ENCODE results near the gene CADPS.

CADPS gene

GRCh38 chr3:62611541-62612240 lies 263.5 kb downstream of the CADPS start:
- no peak overlapping the region for H3K4me3 Mint-ChIP-seq
- DNase-seq = no peak
- H3K9me3 Mint-ChIP-seq = no peaks in the 10 kb centered on the region
- H3K27ac Mint-ChIP-seq = no peak overlapping the region
- H3K36me3 Mint-ChIP-seq (ENCODE audit: low read depth) = no peaks in the 10 kb centered on the region
- no peaks in the 10 kb centered on the region for H3K27me3 Mint-ChIP-seq
- no peaks in the 10 kb centered on the region for H3K4me1 Mint-ChIP-seq (ENCODE audit: low read depth)

GRCh38 chr3:62607287-62608029 lies 267.8 kb downstream of the CADPS start:
- H3K36me3 Mint-ChIP-seq (ENCODE audit: low read depth) = no peaks in the 10 kb centered on the region
- H3K4me1 Mint-ChIP-seq (ENCODE audit: low read depth) = no peaks in the 10 kb centered on the region
- H3K9me3 Mint-ChIP-seq = no peaks in the 10 kb centered on the region
- no peak overlapping the region for H3K27ac Mint-ChIP-seq
- no peaks in the 10 kb centered on the region for H3K27me3 Mint-ChIP-seq
- DNase-seq = no peak
- H3K4me3 Mint-ChIP-seq = no peak overlapping the region

DNA sequence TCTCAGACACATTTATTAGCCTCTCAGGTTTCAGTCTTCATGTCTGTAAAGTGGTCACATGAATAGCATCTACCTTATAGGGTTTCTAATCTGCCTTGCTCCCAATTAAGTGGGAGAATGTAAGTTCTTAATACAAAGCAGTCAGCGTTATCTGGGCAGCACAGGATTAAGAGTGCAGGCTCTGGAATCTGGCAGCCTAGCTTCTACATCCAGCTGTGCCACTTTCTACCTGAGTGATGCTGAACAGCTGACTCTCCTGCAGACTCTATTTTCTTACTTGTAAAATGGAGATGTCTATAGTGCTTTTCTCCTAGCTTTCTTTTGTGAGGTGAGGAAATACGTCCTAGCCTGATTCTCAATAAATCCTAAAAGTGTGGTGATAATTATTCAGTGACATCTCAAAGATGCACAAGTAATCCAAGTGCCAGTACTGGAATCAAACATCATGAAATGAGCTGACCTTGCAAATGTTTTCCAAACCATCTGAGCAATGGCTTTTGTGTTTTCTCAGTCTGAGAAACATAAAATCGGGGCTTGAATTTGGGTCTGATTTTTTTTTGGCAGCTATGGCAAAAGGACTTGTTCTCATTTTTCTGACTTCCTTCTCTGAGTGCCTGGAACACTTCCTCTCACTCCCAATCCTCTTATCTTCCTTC lies 269.7 kb downstream of the CADPS start:
- Mint-ChIP-seq H3K9me3 (no peaks in the 10 kb centered on the region), H3K36me3 (ENCODE audit: low read depth) (no peaks in the 10 kb centered on the region), H3K4me1 (ENCODE audit: low read depth) (no peaks in the 10 kb centered on the region), H3K27me3 (no peaks in the 10 kb centered on the region), H3K27ac (no peak overlapping the region), H3K4me3 (no peak overlapping the region)
- no peak for DNase-seq

GRCh38 chr3:62604751-62605351 lies 270.4 kb downstream of the CADPS start:
- Mint-ChIP-seq H3K4me1 (ENCODE audit: low read depth) (no peaks in the 10 kb centered on the region), H3K36me3 (ENCODE audit: low read depth) (no peaks in the 10 kb centered on the region), H3K27ac (no peak overlapping the region), H3K4me3 (no peak overlapping the region), H3K27me3 (no peaks in the 10 kb centered on the region), H3K9me3 (no peaks in the 10 kb centered on the region)
- DNase-seq = no peak

GRCh38 chr3:62604298-62604697 lies 270.9 kb downstream of the CADPS start:
- Mint-ChIP-seq H3K27ac (no peak overlapping the region), H3K4me3 (no peak overlapping the region), H3K36me3 (ENCODE audit: low read depth) (no peaks in the 10 kb centered on the region), H3K27me3 (no peaks in the 10 kb centered on the region), H3K9me3 (no peaks in the 10 kb centered on the region), H3K4me1 (ENCODE audit: low read depth) (no peaks in the 10 kb centered on the region)
- no peak for DNase-seq

DNA sequence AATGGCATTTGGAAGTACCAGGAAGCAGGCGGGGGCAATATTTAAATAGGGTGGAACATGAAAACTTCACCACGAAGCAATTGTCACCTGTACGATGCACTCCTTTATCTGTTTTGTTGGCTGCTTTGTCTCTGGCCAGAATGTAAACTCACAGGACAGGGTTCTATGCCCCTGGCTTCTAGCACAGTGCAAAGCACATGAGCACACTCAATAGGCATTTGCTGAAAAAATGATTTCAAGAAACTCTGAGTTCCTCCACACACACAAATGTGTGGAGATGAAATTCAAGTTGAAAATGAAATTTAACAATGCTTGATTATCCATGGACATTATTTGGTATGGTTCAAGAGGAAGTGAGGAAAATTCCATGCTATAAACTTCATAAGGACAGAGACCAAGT lies 272.2 kb downstream of the CADPS start:
- no peak overlapping the region for H3K4me3 Mint-ChIP-seq
- DNase-seq = no peak
- no peaks in the 10 kb centered on the region for H3K27me3 Mint-ChIP-seq
- H3K36me3 Mint-ChIP-seq (ENCODE audit: low read depth) = no peaks in the 10 kb centered on the region
- H3K9me3 Mint-ChIP-seq = no peaks in the 10 kb centered on the region
- H3K4me1 Mint-ChIP-seq (ENCODE audit: low read depth) = no peaks in the 10 kb centered on the region
- no peak overlapping the region for H3K27ac Mint-ChIP-seq

DNA sequence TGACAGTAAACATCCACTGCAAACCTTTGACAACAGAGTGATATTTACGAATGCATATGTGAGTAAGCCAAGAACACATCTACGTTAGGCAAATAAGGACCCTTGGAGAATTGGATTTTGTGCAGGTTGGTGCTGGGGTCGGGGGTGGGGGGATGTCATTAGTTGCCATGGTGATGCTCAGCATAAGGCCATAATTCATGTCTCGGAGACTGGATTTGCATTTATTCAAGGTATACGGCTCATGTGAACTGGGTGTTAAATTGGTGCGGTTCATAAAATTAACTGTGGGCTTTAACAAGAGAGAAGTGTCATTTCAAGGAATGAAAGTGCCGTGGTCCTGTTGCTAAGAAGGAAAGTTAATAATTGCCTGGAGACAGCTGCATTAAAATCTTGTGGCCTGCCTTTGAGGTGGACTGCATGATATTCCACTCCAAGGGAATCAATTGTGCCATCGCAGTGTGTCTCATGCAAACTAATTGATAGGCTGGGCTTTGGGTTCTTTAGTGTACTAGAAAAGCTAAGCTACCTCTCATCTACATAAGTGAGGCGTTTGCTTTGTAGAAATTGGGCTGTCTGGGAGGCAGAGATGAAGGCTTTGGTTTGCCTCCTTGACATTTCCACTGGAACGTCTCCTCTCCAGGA lies 273.0 kb downstream of the CADPS start:
- H3K4me3 Mint-ChIP-seq = no peak overlapping the region
- no peaks in the 10 kb centered on the region for H3K27me3 Mint-ChIP-seq
- H3K4me1 Mint-ChIP-seq (ENCODE audit: low read depth) = no peaks in the 10 kb centered on the region
- no peaks in the 10 kb centered on the region for H3K9me3 Mint-ChIP-seq
- H3K36me3 Mint-ChIP-seq (ENCODE audit: low read depth) = no peaks in the 10 kb centered on the region
- H3K27ac Mint-ChIP-seq = no peak overlapping the region
- DNase-seq = no peak

DNA sequence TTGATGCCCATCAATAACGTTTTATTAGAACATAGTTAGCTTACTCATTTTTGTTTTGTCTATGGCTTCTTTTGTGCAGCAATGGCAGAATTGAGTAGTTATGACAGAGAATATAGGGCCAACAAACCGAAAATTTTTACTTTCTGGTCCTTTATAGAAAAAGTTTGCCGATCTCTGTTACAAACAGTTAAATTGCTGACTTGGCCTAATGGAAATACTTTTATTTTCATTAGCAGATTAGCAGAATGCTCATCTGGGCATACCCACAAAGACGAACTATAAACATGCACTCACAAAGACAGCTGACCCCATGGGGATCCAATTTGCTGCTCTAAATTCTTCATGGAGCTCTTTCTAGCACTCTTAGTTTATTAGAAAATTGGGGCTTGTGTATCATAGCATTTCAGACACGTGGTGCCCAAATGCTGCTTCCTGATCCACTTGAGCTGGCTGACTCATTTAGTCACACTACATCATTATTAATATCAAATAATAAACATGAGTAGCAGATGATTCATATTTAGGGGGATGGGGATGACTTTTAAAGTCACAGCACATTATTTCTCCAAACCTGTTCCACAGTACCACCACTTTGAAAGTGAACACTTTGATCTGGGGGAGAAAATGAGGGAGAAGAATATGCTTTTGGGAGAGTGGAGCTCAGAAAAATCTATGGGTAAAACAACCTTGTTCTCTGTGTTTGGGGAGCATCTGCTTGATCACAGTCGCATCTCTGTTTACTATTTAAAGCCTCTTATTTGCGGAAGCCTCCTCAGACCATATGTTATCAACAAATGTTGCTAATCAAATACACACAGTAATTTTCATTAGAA lies 273.8 kb downstream of the CADPS start:
- no peak overlapping the region for H3K27ac Mint-ChIP-seq
- no peaks in the 10 kb centered on the region for H3K9me3 Mint-ChIP-seq
- no peak for DNase-seq
- H3K36me3 Mint-ChIP-seq (ENCODE audit: low read depth) = no peaks in the 10 kb centered on the region
- H3K27me3 Mint-ChIP-seq = no peaks in the 10 kb centered on the region
- H3K4me1 Mint-ChIP-seq (ENCODE audit: low read depth) = no peaks in the 10 kb centered on the region
- no peak overlapping the region for H3K4me3 Mint-ChIP-seq

- DNase-seq = no peak
- Mint-ChIP-seq H3K27ac (no peak overlapping the region), H3K27me3 (no peaks in the 10 kb centered on the region), H3K36me3 (ENCODE audit: low read depth) (no peaks in the 10 kb centered on the region), H3K9me3 (no peaks in the 10 kb centered on the region), H3K4me3 (no peak overlapping the region), H3K4me1 (ENCODE audit: low read depth) (no peaks in the 10 kb centered on the region)
These were observed 275.2 kb downstream of the CADPS start for GRCh38 chr3:62600033-62600432.

DNA sequence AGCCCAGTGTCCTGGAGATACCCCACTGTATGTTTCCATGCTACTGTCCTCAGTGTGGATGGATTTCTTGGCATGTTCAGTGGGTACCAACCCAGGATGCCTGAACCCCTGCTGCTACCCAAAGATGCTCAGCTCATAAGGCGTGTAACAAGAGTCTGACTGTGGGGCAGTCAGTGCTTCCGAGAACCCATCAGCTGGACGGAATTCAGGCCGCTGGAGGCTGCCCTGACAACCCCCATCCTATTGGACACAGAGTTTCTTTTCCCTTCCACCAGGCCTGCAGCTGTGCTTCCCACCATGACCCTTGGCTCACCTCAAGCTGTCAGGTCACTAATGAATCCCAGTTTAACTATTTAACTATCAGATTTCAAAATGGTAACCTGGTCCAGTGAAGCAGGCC lies 277.7 kb downstream of the CADPS start:
- no peak for DNase-seq
- no peaks in the 10 kb centered on the region for H3K4me1 Mint-ChIP-seq (ENCODE audit: low read depth)
- H3K9me3 Mint-ChIP-seq = no peaks in the 10 kb centered on the region
- no peak overlapping the region for H3K27ac Mint-ChIP-seq
- H3K27me3 Mint-ChIP-seq = no peaks in the 10 kb centered on the region
- H3K4me3 Mint-ChIP-seq = no peak overlapping the region
- no peaks in the 10 kb centered on the region for H3K36me3 Mint-ChIP-seq (ENCODE audit: low read depth)

- H3K36me3 Mint-ChIP-seq (ENCODE audit: low read depth) = no peaks in the 10 kb centered on the region
- H3K27me3 Mint-ChIP-seq = peaks cover 4% of the 10 kb centered on the region
These were observed 282.8 kb downstream of the CADPS start for GRCh38 chr3:62592408-62592807.

DNA sequence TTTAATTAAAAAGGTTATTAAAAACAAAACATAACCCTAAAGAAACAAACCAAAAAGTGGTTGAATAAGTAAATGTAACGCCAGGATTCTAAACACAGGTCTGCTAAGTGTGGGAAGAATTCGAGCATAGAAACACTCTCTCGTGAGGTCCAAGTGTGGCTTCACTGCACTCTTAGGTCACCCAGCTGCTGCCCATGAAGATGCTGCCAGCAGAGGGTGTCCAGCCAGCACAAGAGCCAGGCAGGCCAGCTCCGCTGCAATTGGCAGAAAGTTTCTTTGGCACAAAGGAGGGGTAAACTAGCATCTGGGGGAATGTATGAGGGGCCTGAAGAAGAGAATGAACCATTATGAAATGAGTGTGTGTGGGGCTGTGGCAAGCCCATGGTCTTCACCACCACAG lies 286.1 kb downstream of the CADPS start:
- Mint-ChIP-seq H3K4me3 (no peak overlapping the region), H3K27me3 (peaks cover 4% of the 10 kb centered on the region), H3K9me3 (no peaks in the 10 kb centered on the region)

More at GRCh38 chr3:62592408-62592807, 282.8 kb downstream of the CADPS start:
- Mint-ChIP-seq H3K27ac (no peak overlapping the region), H3K9me3 (no peaks in the 10 kb centered on the region), H3K4me3 (no peak overlapping the region), H3K4me1 (ENCODE audit: low read depth) (no peaks in the 10 kb centered on the region)
- DNase-seq = no peak

GRCh38 chr3:62587579-62588031 lies 287.6 kb downstream of the CADPS start:
- peaks cover 4% of the 10 kb centered on the region for H3K27me3 Mint-ChIP-seq
- H3K9me3 Mint-ChIP-seq = no peaks in the 10 kb centered on the region
- H3K4me1 Mint-ChIP-seq (ENCODE audit: low read depth) = no peaks in the 10 kb centered on the region
- no peak overlapping the region for H3K4me3 Mint-ChIP-seq
- H3K27ac Mint-ChIP-seq = no peak overlapping the region
- no peaks in the 10 kb centered on the region for H3K36me3 Mint-ChIP-seq (ENCODE audit: low read depth)
- DNase-seq = no peak

More for the DNA sequence above, 286.1 kb downstream of the CADPS start:
- no peaks in the 10 kb centered on the region for H3K36me3 Mint-ChIP-seq (ENCODE audit: low read depth)
- H3K4me1 Mint-ChIP-seq (ENCODE audit: low read depth) = no peaks in the 10 kb centered on the region
- DNase-seq = no peak
- no peak overlapping the region for H3K27ac Mint-ChIP-seq

DNA sequence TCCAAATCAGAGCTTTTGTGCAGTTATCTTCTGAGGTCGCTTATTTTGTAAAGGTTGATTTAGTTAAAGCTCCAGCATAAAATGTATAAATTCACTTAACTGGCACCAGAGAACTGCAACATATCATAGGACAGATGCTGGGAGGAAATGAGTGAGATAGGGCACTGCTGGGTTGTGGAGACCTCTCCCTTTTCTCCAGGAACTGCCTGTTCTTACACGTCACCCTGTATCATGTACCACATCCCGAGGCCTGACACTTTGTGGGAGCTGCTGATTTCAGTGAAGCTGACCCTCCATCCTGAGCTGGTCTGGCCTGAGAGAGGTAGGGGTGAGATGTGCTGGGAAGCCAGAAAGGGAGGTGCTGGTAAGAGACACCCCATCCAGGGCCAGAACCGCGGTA lies 288.0 kb downstream of the CADPS start:
- Mint-ChIP-seq H3K36me3 (ENCODE audit: low read depth) (no peaks in the 10 kb centered on the region), H3K4me1 (ENCODE audit: low read depth) (no peaks in the 10 kb centered on the region), H3K27ac (no peak overlapping the region), H3K27me3 (peaks cover 4% of the 10 kb centered on the region), H3K4me3 (no peak overlapping the region), H3K9me3 (no peaks in the 10 kb centered on the region)
- no peak for DNase-seq
